GM19468 (cell line): Measurements from ENCODE around the gene STIMATE.

Source experiments
- ATAC-seq: cut with Tn5 transposase; IDR thresholded peaks from one replicate; pipeline ENCODE4 v1.9.1; 2021; ENCODE audit warnings: mild to moderate bottlenecking, moderate library complexity, moderate number of reproducible peaks; ENCODE audit not compliant: unreplicated experiment; ENCODE audit errors: extremely low read depth

STIMATE gene

GRCh38 chr3:52897130-52898122, at the start of gene STIMATE:
TSS of gene STIMATE (minus strand) at chr3:52897548. CDS start at chr3:52897450, 98 bp downstream.
- ATAC-seq = peak; percentile 86

- no peak for ATAC-seq
Measured at GRCh38 chr3:52939600-52939999, 42.3 kb upstream of the STIMATE start.

GRCh38 chr3:52934630-52935530, 37.5 kb upstream of the STIMATE start:
- no peak for ATAC-seq

- no peak for ATAC-seq
Measured at GRCh38 chr3:52931889-52932288, 34.5 kb upstream of the STIMATE start.

- no peak for ATAC-seq
Measured at GRCh38 chr3:52931328-52931727, 34.0 kb upstream of the STIMATE start.

- no peak for ATAC-seq
Measured at GRCh38 chr3:52930748-52931147, 33.4 kb upstream of the STIMATE start.

- no peak for ATAC-seq
Measured at GRCh38 chr3:52926554-52926953, 29.2 kb upstream of the STIMATE start.

GRCh38 chr3:52925405-52926313, 28.3 kb upstream of the STIMATE start:
- no peak for ATAC-seq

- no peak for ATAC-seq
Measured at GRCh38 chr3:52923963-52924362, 26.6 kb upstream of the STIMATE start.

- ATAC-seq = no peak
Measured at GRCh38 chr3:52920841-52921240, 23.5 kb upstream of the STIMATE start.

- ATAC-seq = no peak
Measured at GRCh38 chr3:52917044-52917443, 19.7 kb upstream of the STIMATE start.

GRCh38 chr3:52915294-52915693, 17.9 kb upstream of the STIMATE start:
- no peak for ATAC-seq

GRCh38 chr3:52912885-52913731, 15.8 kb upstream of the STIMATE start:
- no peak for ATAC-seq

- ATAC-seq = no peak
Measured at GRCh38 chr3:52910823-52911222, 13.5 kb upstream of the STIMATE start.

- no peak for ATAC-seq
Measured at GRCh38 chr3:52907497-52907896, 10.1 kb upstream of the STIMATE start.

GRCh38 chr3:52904552-52904951, 7.2 kb upstream of the STIMATE start:
- no peak for ATAC-seq

- ATAC-seq = no peak
Measured at GRCh38 chr3:52904000-52904399, 6.7 kb upstream of the STIMATE start.

- ATAC-seq = no peak
Measured at GRCh38 chr3:52896613-52897012, 735 bp downstream of the STIMATE start.

- ATAC-seq = no peak
Measured at GRCh38 chr3:52896151-52896550, 1.2 kb downstream of the STIMATE start.
